GM23338 (cell line): Measurements from ENCODE around the gene FRAT2.

ENCODE experiments used
- CTCF ChIP-seq, 2 experiments: fragments of 200-600 bp in 1 of 2; sonication (generic) in 1 of 2; conservative IDR thresholded peaks; 2 replicates each; pipeline versions ENCODE4 v1.5.1 to v1.6.1; 2016 to 2017; ENCODE audit warnings: antibody characterized with exemption in 2 of 2, low read depth in 2 of 2, mild to moderate bottlenecking in 2 of 2, moderate library complexity in 1 of 2
- ETS1 ChIP-seq: IDR thresholded peaks from 2 replicates; pipeline ENCODE4 v1.6.1; 2016; ENCODE audit warnings: antibody characterized with exemption
- EZH2phosphoT487 ChIP-seq: fragments of 200-600 bp; sonication (generic); IDR thresholded peaks from one replicate; pipeline ENCODE4 v1.8.1; 2018; ENCODE audit warnings: antibody characterized with exemption; ENCODE audit not compliant: unreplicated experiment
- NANOG ChIP-seq: IDR thresholded peaks from 2 replicates; pipeline ENCODE4 v1.6.1; 2016; ENCODE audit warnings: antibody characterized with exemption, borderline replicate concordance
- POLR2AphosphoS5 ChIP-seq: IDR thresholded peaks from 2 replicates; pipeline ENCODE4 v1.6.1; 2016; ENCODE audit warnings: antibody characterized with exemption, low read depth
- REST ChIP-seq: IDR thresholded peaks from one replicate; pipeline ENCODE4 v1.6.1; 2018; ENCODE audit warnings: antibody characterized with exemption; ENCODE audit not compliant: unreplicated experiment
- STAT1 ChIP-seq: IDR thresholded peaks from one replicate; pipeline ENCODE4 v1.6.1; 2016; ENCODE audit warnings: antibody characterized with exemption; ENCODE audit not compliant: unreplicated experiment

- TF ChIP-seq ETS1 (no peak), CTCF (conservative IDR thresholded peaks at IDR 0.05; ENCODE audit: low read depth in 2 of 2) (no peak), EZH2phosphoT487 (no peak), REST (no peak), POLR2AphosphoS5 (no peak), NANOG (no peak), STAT1 (no peak)
Measured at GRCh38 chr10:97302088-97302791, 32.3 kb downstream of the FRAT2 start.
